K562 (cell line): ENCODE data around the gene FAM120B. TPM values are rescaled to one million over a fixed set of nuclear protein-coding genes. Genes with fewer than 3 reads are reported as not detected.

ENCODE experiments used
- ATAC-seq: fragments of 200-7000 bp; cut with Tn5 transposase; 3 replicates; pipeline ENCODE4 v1.9.1; 2020; ENCODE audit warnings: moderate library complexity
- BruUV-seq: library from RNA; stranded (reverse); fragments of 400-500 nt; replicated peaks from 2 replicates; lab custom pipeline; 2021; lab: Mats Ljungman, UMichigan
- CTCF ChIA-PET: fragments of 300-600 bp; formaldehyde crosslinking; extraction: SDS; loops from one replicate; lab custom pipeline; 2021; ENCODE audit warnings: low intra/inter-chr PET ratio; lab: Yijun Ruan, JAX
- POLR2A ChIA-PET: fragments of 300-600, 350-650 bp; sonication (Branson Sonifier 250); formaldehyde crosslinking; extraction: SDS; loops from one replicate; lab custom pipeline; 2021; ENCODE audit warnings: antibody characterized with exemption, inconsistent platforms; lab: Yijun Ruan, JAX
- DNase-seq, 4 experiments: peaks; one replicate each; pipeline versions ENCODE4 v3.0.0 to v3.0.0-alpha.2; 2011 to 2018; ENCODE audit warnings: low spot score in 3 of 4, mixed read lengths in 3 of 4; ENCODE audit errors: extremely low read depth in 1 of 4
- FAIRE-seq: peaks from 2 replicates; lab custom pipeline; 2011; peaks lifted over from hg19 to GRCh38; lab: Jason Lieb, UNC
- H2AFZ ChIP-seq: 2 replicates; pipeline ENCODE4 v1.6.0; 2011; ENCODE audit warnings: low read depth, low read length, control low read depth, inconsistent platforms
- H3K27ac ChIP-seq: fragments of 200-600 bp; 3 replicates; pipeline ENCODE4 v1.8.0; 2011; ENCODE audit warnings: low read depth, mild to moderate bottlenecking, control low read depth, inconsistent platforms, low read length, moderate library complexity, mixed read lengths; ENCODE audit errors: extremely low read depth
- H3K27me3 ChIP-seq, 2 experiments: fragments of 300-600 bp in 1 of 2; 2 replicates in 1 of 2; 3 replicates in 1 of 2; pipeline versions ENCODE4 v1.6.0 to v1.8.0; 2011; ENCODE audit warnings: inconsistent platforms in 2 of 2, low read length in 2 of 2, mild to moderate bottlenecking in 1 of 2, mixed read lengths in 1 of 2, moderate library complexity in 1 of 2; ENCODE audit not compliant: control insufficient read depth in 2 of 2, insufficient read depth in 2 of 2
- H3K36me3 ChIP-seq: fragments of 300-600 bp; 3 replicates; pipeline ENCODE4 v1.8.0; 2011; ENCODE audit warnings: mild to moderate bottlenecking, low read length, inconsistent platforms; ENCODE audit not compliant: control insufficient read depth, insufficient read depth
- H3K4me1 ChIP-seq, 2 experiments: fragments of 200-600 bp in 1 of 2; replicated peaks in 1 of 2; 2 replicates in 1 of 2; 3 replicates in 1 of 2; pipeline versions ENCODE4 v1.5.1 to v1.8.0; 2011; ENCODE audit warnings: inconsistent platforms in 2 of 2, low read length in 2 of 2, mild to moderate bottlenecking in 1 of 2, mixed read lengths in 1 of 2, moderate library complexity in 1 of 2; ENCODE audit not compliant: control insufficient read depth in 2 of 2, insufficient read depth in 2 of 2
- H3K4me2 ChIP-seq: 2 replicates; pipeline ENCODE4 v1.6.1; 2011; ENCODE audit warnings: low read length, control low read depth, inconsistent platforms, mixed read lengths; ENCODE audit not compliant: insufficient read depth
- H3K4me3 ChIP-seq: fragments of 200-600 bp; sonication (generic), shearing (Covaris generic); 2 replicates; pipeline ENCODE4 v1.5.1; 2016; ENCODE audit warnings: control low read depth, inconsistent platforms
- H3K79me2 ChIP-seq: fragments of 200-600 bp; 3 replicates; pipeline ENCODE4 v1.8.0; 2011; ENCODE audit warnings: low read length, inconsistent platforms; ENCODE audit not compliant: control insufficient read depth, insufficient read depth
- H3K9ac ChIP-seq, 2 experiments: 2 replicates each; pipeline versions ENCODE4 v1.6.0 to v1.6.1; 2011; ENCODE audit warnings: low read depth in 2 of 2, low read length in 2 of 2, control low read depth in 1 of 2, inconsistent platforms in 1 of 2, mild to moderate bottlenecking in 1 of 2, mixed read lengths in 1 of 2; ENCODE audit not compliant: insufficient read depth in 1 of 2
- H3K9me1 ChIP-seq: one replicate; pipeline ENCODE4 v1.6.0; 2011; ENCODE audit warnings: inconsistent platforms, mild to moderate bottlenecking, low read length, moderate library complexity; ENCODE audit not compliant: control insufficient read depth, insufficient read depth
- H3K9me3 ChIP-seq: replicated peaks from 2 replicates; pipeline ENCODE4 v1.5.1; 2011; ENCODE audit warnings: low read depth, low read length, inconsistent platforms; ENCODE audit not compliant: control insufficient read depth, insufficient read depth
- H4K20me1 ChIP-seq: replicated peaks from 2 replicates; pipeline ENCODE4 v1.6.1; 2011; ENCODE audit warnings: low read length, inconsistent platforms, mixed read lengths; ENCODE audit not compliant: control insufficient read depth, insufficient read depth
- CBX2 ChIP-seq: fragments of 200-600 bp; sonication (generic); IDR thresholded peaks from one replicate; pipeline ENCODE4 v1.6.1; 2012; ENCODE audit warnings: mild to moderate bottlenecking, low read length, inconsistent platforms; ENCODE audit not compliant: insufficient read depth, poor library complexity, severe bottlenecking
- CBX8 ChIP-seq: fragments of 200-600 bp; sonication (generic); IDR thresholded peaks from 2 replicates; pipeline ENCODE4 v1.6.1; 2012; ENCODE audit warnings: borderline replicate concordance, mixed run types, low read depth, mild to moderate bottlenecking, moderate library complexity, mixed read lengths, low read length, control low read depth, inconsistent platforms; ENCODE audit not compliant: poor library complexity, severe bottlenecking; ENCODE audit errors: extremely low read depth
- CREB1 ChIP-seq, 2 experiments: sonication (generic) in 1 of 2; formaldehyde crosslinking in 1 of 2; IDR thresholded peaks; 2 replicates each; pipeline versions ENCODE4 v1.6.1 to v1.8.0; 2012 to 2022; ENCODE audit warnings: inconsistent platforms in 1 of 2, mild to moderate bottlenecking in 1 of 2, missing genetic modification reagents in 1 of 2, moderate library complexity in 1 of 2
- CREM ChIP-seq: IDR thresholded peaks from 2 replicates; pipeline ENCODE4 v1.6.1; 2014; ENCODE audit warnings: antibody characterized with exemption, low read depth
- E2F6 ChIP-seq, 2 experiments: IDR thresholded peaks; 2 replicates each; pipeline ENCODE4 v1.6.1; 2011; ENCODE audit warnings: borderline replicate concordance in 1 of 2, control low read depth in 1 of 2, low read depth in 1 of 2, low read length in 1 of 2, mild to moderate bottlenecking in 1 of 2, mixed read lengths in 1 of 2, moderate library complexity in 1 of 2; ENCODE audit not compliant: insufficient read depth in 1 of 2, insufficient read length in 1 of 2, poor library complexity in 1 of 2, severe bottlenecking in 1 of 2; ENCODE audit errors: extremely low read depth in 1 of 2
- SMC3 ChIP-seq: conservative IDR thresholded peaks from 2 replicates; pipeline ENCODE4 v1.6.1; 2011; ENCODE audit warnings: low read depth, low read length, improper control_type of control experiment; ENCODE audit not compliant: insufficient read depth
- STAT5B ChIP-seq: fragments of 250-450 bp; sonication (Bioruptor Pico); IDR thresholded peaks from 2 replicates; pipeline ENCODE4 v1.8.0; 2021; ENCODE audit warnings: mild to moderate bottlenecking, inconsistent platforms
- UBTF ChIP-seq, 2 experiments: IDR thresholded peaks; 2 replicates each; pipeline ENCODE4 v1.6.1; 2012; ENCODE audit warnings: improper control_type of control experiment in 2 of 2, low read depth in 2 of 2, low read length in 2 of 2, borderline replicate concordance in 1 of 2
- ZNF263 ChIP-seq: sonication (generic); formaldehyde crosslinking; IDR thresholded peaks from 2 replicates; pipeline ENCODE4 v1.8.0; 2022; ENCODE audit warnings: mild to moderate bottlenecking, missing genetic modification reagents, borderline replicate concordance
- WGBS: fragments of 100-300 bp; shearing (Covaris generic); methylation state at CpG from one replicate; pipeline ENCODE4 v1.1.6; 2016; ENCODE audit warnings: low coverage, mixed read lengths; ENCODE audit not compliant: insufficient coverage; ENCODE audit errors: missing lambda C conversion rate; 5-methylcytosine and 5-hydroxymethylcytosine counted together
- in situ Hi-C: fragments of 300-500 bp; cut with MboI; formaldehyde crosslinking; loops from 4 replicates; pipeline ENCODE4 v1.15.0; 2018; ENCODE audit warnings: inconsistent platforms, mixed read lengths
- intact Hi-C: fragments of 100-400 bp; cut with micrococcal nuclease; formaldehyde crosslinking; loops from 2 replicates; pipeline ENCODE4 v1.14.2; 2022
- polyA plus RNA-seq, 8 experiments: library from polyadenylated mRNA; depleted of rRNA in 4 of 8; stranded (reverse) in 5 of 8; unstranded in 3 of 8; fragments of >200 nt; fragmentation: Nextera tagmentation in 2 of 8; fragmentation: Illumina TruSeq in 1 of 8; extraction: Ambion mirVana in 2 of 8; extraction: Trizol in 1 of 8; gene quantifications; 2 replicates each; pipeline versions ENCODE4 v1.2.1 to v1.2.3, GENCODE V29; 2011 to 2014; ENCODE audit warnings: inconsistent platforms in 1 of 8, missing spikeins in 1 of 8
- total RNA-seq, 7 experiments: library from RNA; depleted of rRNA in 6 of 7; stranded (reverse); fragments of >200 nt in 6 of 7; fragmentation: Illumina TruSeq in 2 of 7; extraction: Trizol in 2 of 7; gene quantifications; 2 replicates each; pipeline versions ENCODE4 v1.2.1 to v1.2.3, GENCODE V29; 2011 to 2021; ENCODE audit warnings: low replicate concordance in 1 of 7

FAM120B gene
- total and polyA plus RNA-seq, 9 of the 15 experiments (the other 6 are each of a cell fraction or from before 2014, with no cell fraction given) = 3.5 to 22.6 (median 14.7) TPM

GRCh38 chr6:170282512-170283158, 23.9 kb upstream of the FAM120B start:
- BruUV-seq = no TSS peak
- no peak for FAIRE-seq

More at GRCh38 chr6:170282512-170283158, 23.9 kb upstream of the FAM120B start:
- no peaks in the 10 kb centered on the region for H3K9me1 ChIP-seq
- H3K4me1 ChIP-seq = peaks cover 0 to 31% of the 10 kb centered on the region in 2 experiments; a peak in 3 of 5 replicates
- H3K4me2 ChIP-seq = no peak overlapping the region
- ATAC-seq = no peak
- in situ Hi-C loops = no loop called here
- peaks cover 73 to 84% of the 10 kb centered on the region in 2 experiments for H3K27me3 ChIP-seq
- DNase-seq = no peak
- H2AFZ ChIP-seq = no peak overlapping the region
- TF ChIP-seq ZNF263 (CRISPR knock-in tag) = peak; percentile 80
- peak; percentile 68 for TF ChIP-seq CBX2
- TF ChIP-seq UBTF (IDR thresholded peaks at IDR 0.05; ENCODE audit: borderline replicate concordance in 1 of 2, low read depth in 2 of 2, low read length in 2 of 2) = 0 out of 4 replicates have a peak, but pooled peaks of 1 of the 2 experiments have one; percentile 76
- peak in 1 of 2 experiments; percentile 47 for TF ChIP-seq E2F6 (IDR thresholded peaks at IDR 0.05; ENCODE audit: borderline replicate concordance in 1 of 2, extremely low read depth in 1 of 2, insufficient read depth in 1 of 2, insufficient read length in 1 of 2, low read depth in 1 of 2, low read length in 1 of 2, poor library complexity in 1 of 2, severe bottlenecking in 1 of 2)
- TF ChIP-seq CREB1 (IDR thresholded peaks at IDR 0.05) = 0 out of 2 replicates have a peak, but pooled peaks have one; percentile 22
- no peak for TF ChIP-seq CREB1 (CRISPR knock-in tag; IDR thresholded peaks at IDR 0.05)
- TF ChIP-seq CREM = peak; percentile 29; the same call in 1 of the 2 replicates
- peak; percentile 65 for TF ChIP-seq CBX8
- TF ChIP-seq STAT5B (CRISPR knock-in tag) = no peak
- no peak for TF ChIP-seq SMC3
- H3K9ac ChIP-seq = no peak overlapping the region
- H3K9me3 ChIP-seq = no peaks in the 10 kb centered on the region
- intact Hi-C loops = no loop called here
- WGBS = 8% methylated on average over 28 of the region's 28 CpGs
- peaks cover 13% of the 10 kb centered on the region for H4K20me1 ChIP-seq
- H3K36me3 ChIP-seq = no peaks in the 10 kb centered on the region
- H3K79me2 ChIP-seq = no peaks in the 10 kb centered on the region
- ChIA-PET CTCF (no interaction called here), POLR2A (no interaction called here)
- H3K27ac ChIP-seq = no peak overlapping the region
- H3K4me3 ChIP-seq = no peak overlapping the region
